Measurements from ENCODE around the gene INPP5A. TPM values are rescaled to one million over a fixed set of nuclear protein-coding genes. Genes with fewer than 3 reads are reported as not detected.

Gene INPP5A
- total and polyA plus RNA-seq, 10 of the 15 experiments (the other 5 are each of a cell fraction or from before 2014, with no cell fraction given): 0.52 to 15.0 (median 6.3) TPM

- no peak for ATAC-seq
- CTCF ChIA-PET: no interaction called here
- no peak for FAIRE-seq
- RAD21 ChIA-PET (ENCODE audit: unreplicated experiment): no interaction called here
- Histone ChIP-seq H3K79me2 (ENCODE audit: control insufficient read depth, insufficient read depth, low read length) (no peaks in the 10 kb centered on the region), H3K4me1 (ENCODE audit: control insufficient read depth, insufficient read depth, low read length) (no peaks in the 10 kb centered on the region), H3K27me3 (replicated peaks in 1 of 2; ENCODE audit: control insufficient read depth in 2 of 2, insufficient read depth in 2 of 2, low read length in 1 of 2) (no peaks in the 10 kb centered on the region), H4K20me1 (ENCODE audit: control insufficient read depth, insufficient read depth) (no peaks in the 10 kb centered on the region), H3K9ac (ENCODE audit: control insufficient read depth, insufficient read depth, low read length) (no peak overlapping the region), H3K9me3 (replicated peaks; ENCODE audit: control insufficient read depth, insufficient read depth, low read length) (peaks cover 8% of the 10 kb centered on the region; the same call in 1 of the 3 replicates), H3K4me2 (ENCODE audit: control insufficient read depth, insufficient read depth) (no peak overlapping the region), H3K27ac (ENCODE audit: control insufficient read depth, insufficient read depth) (no peak overlapping the region), H3K4me3 (no peak overlapping the region), H2AFZ (ENCODE audit: control insufficient read depth, low read depth, low read length) (no peak overlapping the region), H3K36me3 (ENCODE audit: control insufficient read depth in 2 of 2, insufficient read depth in 2 of 2, low read length in 1 of 2) (peaks cover 0 to 3% of the 10 kb centered on the region in 2 experiments; a peak in 2 of 4 replicates)
- 97% methylated on average over 10 of the region's 11 CpGs for WGBS (ENCODE audit: insufficient coverage, insufficient replicate concordance, low lambda C conversion rate, missing lambda C conversion rate)
- SMC1A ChIA-PET (ENCODE audit: uncharacterized antibody, unreplicated experiment): no interaction called here
- no TSS peak for BruUV-seq (replicated peaks)
- TF ChIP-seq ZNF592 (IDR thresholded peaks at IDR 0.05) (no peak), JUND (IDR thresholded peaks at IDR 0.05; ENCODE audit: low read depth, low read length) (no peak), CEBPB (IDR thresholded peaks at IDR 0.05; ENCODE audit: borderline replicate concordance in 1 of 2, low read depth in 2 of 2, low read length in 2 of 2) (no peak), ZSCAN29 (IDR thresholded peaks at IDR 0.05) (no peak), PRDM15 (CRISPR knock-in tag; IDR thresholded peaks at IDR 0.05) (no peak), BRCA1 (IDR thresholded peaks at IDR 0.05; ENCODE audit: low read depth, low read length) (no peak), FOXM1 (IDR thresholded peaks at IDR 0.05; ENCODE audit: low read depth, low read length) (no peak), ATF7 (IDR thresholded peaks at IDR 0.05; ENCODE audit: low read depth) (no peak), NFXL1 (IDR thresholded peaks at IDR 0.05; ENCODE audit: borderline replicate concordance) (no peak), RELB (IDR thresholded peaks at IDR 0.05; ENCODE audit: low read depth) (no peak), SMAD5 (IDR thresholded peaks at IDR 0.05; ENCODE audit: low read depth) (no peak)
- no peak for DNase-seq (ENCODE audit: low read depth, low spot score)
- intact Hi-C loops (cut with micrococcal nuclease; ENCODE audit: unreplicated experiment) (no loop called here), in situ Hi-C loops (cut with MboI) (no loop called here)
- POLR2A ChIA-PET: no interaction called here
Measured at GRCh38 chr10:132706701-132707100, 169.1 kb downstream of the INPP5A start.

Data from GM12878 (cell line).